HepG2 (cell line): Measurements from ENCODE around the gene ANKRD39. TPM values are rescaled to one million over a fixed set of nuclear protein-coding genes. Genes with fewer than 3 reads are reported as not detected.

Experiments used
- ATAC-seq: fragments of 200-7000 bp; cut with Tn5 transposase; 3 replicates; pipeline ENCODE4 v1.9.1; 2020; ENCODE audit warnings: mild to moderate bottlenecking, moderate library complexity
- BruUV-seq: library from RNA; stranded (reverse); fragments of 400-500 nt; replicated peaks from 2 replicates; lab custom pipeline; 2021; lab: Mats Ljungman, UMichigan
- CTCF ChIA-PET: fragments of 300-600 bp; formaldehyde crosslinking; extraction: SDS; loops from one replicate; lab custom pipeline; 2021; ENCODE audit warnings: low total read pairs, inconsistent platforms, low intra/inter-chr PET ratio; lab: Yijun Ruan, JAX
- POLR2A ChIA-PET: fragments of 350-600 bp; sonication (Branson Sonifier 250); formaldehyde crosslinking; loops from one replicate; lab custom pipeline; 2020; ENCODE audit warnings: antibody characterized with exemption, inconsistent platforms; lab: Yijun Ruan, JAX
- DNase-seq: peaks from one replicate; pipeline ENCODE4 v3.0.0-alpha.2; 2015; ENCODE audit warnings: low spot score
- FAIRE-seq: peaks from 3 replicates; lab custom pipeline; 2011; peaks lifted over from hg19 to GRCh38; lab: Jason Lieb, UNC
- H2AFZ ChIP-seq: one replicate; pipeline ENCODE4 v1.6.1; 2011; ENCODE audit warnings: low read length, inconsistent platforms
- H3K27ac ChIP-seq: fragments of 300-600 bp; 3 replicates; pipeline ENCODE4 v1.8.0; 2011; ENCODE audit warnings: mixed run types, mild to moderate bottlenecking, mixed read lengths, low read length, inconsistent platforms; ENCODE audit not compliant: insufficient read depth; ENCODE audit errors: extremely low read length
- H3K27me3 ChIP-seq, 2 experiments: fragments of 200-600 bp in 1 of 2; 2 replicates in 1 of 2; 3 replicates in 1 of 2; pipeline versions ENCODE4 v1.6.0 to v1.8.0; 2011; ENCODE audit warnings: low read length in 2 of 2, mild to moderate bottlenecking in 2 of 2, moderate library complexity in 2 of 2, inconsistent platforms in 1 of 2; ENCODE audit not compliant: insufficient read depth in 2 of 2, control insufficient read depth in 1 of 2
- H3K36me3 ChIP-seq, 2 experiments: fragments of 200-600 bp in 1 of 2; replicated peaks in 1 of 2; 2 replicates in 1 of 2; 3 replicates in 1 of 2; pipeline versions ENCODE4 v1.5.1 to v1.8.0; 2011; ENCODE audit warnings: low read length in 2 of 2, inconsistent platforms in 1 of 2; ENCODE audit not compliant: insufficient read depth in 2 of 2, control insufficient read depth in 1 of 2
- H3K4me1 ChIP-seq: 2 replicates; pipeline ENCODE4 v1.5.1; 2012; ENCODE audit warnings: low read length, inconsistent platforms; ENCODE audit not compliant: insufficient read depth
- H3K4me2 ChIP-seq: 2 replicates; pipeline ENCODE4 v1.6.0; 2011; ENCODE audit warnings: low read depth, low read length, inconsistent platforms
- H3K4me3 ChIP-seq, 3 experiments: fragments of 200-600 bp in 1 of 3; sonication (generic), shearing (Covaris generic) in 1 of 3; replicated peaks in 1 of 3; 2 replicates each; pipeline ENCODE4 v1.5.1; 2011 to 2016; ENCODE audit warnings: low read length in 3 of 3, inconsistent platforms in 2 of 3, low read depth in 2 of 3, mild to moderate bottlenecking in 2 of 3, control low read depth in 1 of 3, mixed read lengths in 1 of 3; ENCODE audit not compliant: insufficient read depth in 1 of 3
- H3K79me2 ChIP-seq: one replicate; pipeline ENCODE4 v1.6.1; 2011; ENCODE audit warnings: low read length, inconsistent platforms; ENCODE audit not compliant: insufficient read depth
- H3K9ac ChIP-seq: 2 replicates; pipeline ENCODE4 v1.6.0; 2011; ENCODE audit warnings: mild to moderate bottlenecking, low read depth, low read length, inconsistent platforms; ENCODE audit not compliant: insufficient read depth
- H3K9me3 ChIP-seq: 2 replicates; pipeline ENCODE4 v1.5.1; 2012; ENCODE audit warnings: mild to moderate bottlenecking, low read length
- H4K20me1 ChIP-seq: 2 replicates; pipeline ENCODE4 v1.6.0; 2011; ENCODE audit warnings: inconsistent platforms, mild to moderate bottlenecking, low read length, moderate library complexity; ENCODE audit not compliant: insufficient read depth
- ETV6 ChIP-seq: sonication (generic); formaldehyde crosslinking; conservative IDR thresholded peaks from 2 replicates; pipeline ENCODE4 v1.4.0; 2020; ENCODE audit warnings: missing genetic modification reagents
- FOXA3 ChIP-seq: IDR thresholded peaks from 2 replicates; pipeline ENCODE4 v1.6.1; 2016; ENCODE audit warnings: missing genetic modification reagents, missing compliant biosample characterization
- HDAC2 ChIP-seq: sonication (generic); formaldehyde crosslinking; IDR thresholded peaks from 2 replicates; pipeline ENCODE4 v1.4.0; 2020; ENCODE audit warnings: missing genetic modification reagents
- KLF15 ChIP-seq: sonication (generic); formaldehyde crosslinking; IDR thresholded peaks from 2 replicates; pipeline ENCODE4 v1.8.1; 2023; ENCODE audit warnings: borderline replicate concordance, mild to moderate bottlenecking, inconsistent platforms, missing genetic modification reagents, mixed read lengths
- RBFOX2 ChIP-seq: fragments of 200-400 bp; formaldehyde crosslinking; IDR thresholded peaks from 2 replicates; pipeline ENCODE4 v1.6.1; 2017; ENCODE audit warnings: low read depth, mild to moderate bottlenecking, low read length
- ZNF101 ChIP-seq: sonication (generic); formaldehyde crosslinking; IDR thresholded peaks from 2 replicates; pipeline ENCODE4 v1.4.0; 2020; ENCODE audit warnings: mild to moderate bottlenecking, low read depth, missing genetic modification reagents, borderline replicate concordance
- ZNF335 ChIP-seq: sonication (generic); formaldehyde crosslinking; IDR thresholded peaks from 2 replicates; pipeline ENCODE4 v1.4.0; 2020; ENCODE audit warnings: missing genetic modification reagents
- ZNF343 ChIP-seq: sonication (generic); formaldehyde crosslinking; IDR thresholded peaks from 2 replicates; pipeline ENCODE4 v1.4.0; 2020; ENCODE audit warnings: mild to moderate bottlenecking, missing genetic modification reagents
- ZNF543 ChIP-seq: sonication (generic); formaldehyde crosslinking; IDR thresholded peaks from 2 replicates; pipeline ENCODE4 v1.4.0; 2020; ENCODE audit warnings: mild to moderate bottlenecking, missing genetic modification reagents
- WGBS: methylation state at CpG from one replicate; pipeline ENCODE4 v1.1.6; 2017; ENCODE audit warnings: low lambda C conversion rate; 5-methylcytosine and 5-hydroxymethylcytosine counted together
- in situ Hi-C: cut with HindIII; loops from 2 replicates; pipeline ENCODE4 v1.10.0; 2017; ENCODE audit warnings: low pct_unique_long_range_greater_than_20kb; ENCODE audit not compliant: extremely low pct_ligation_motif_present
- intact Hi-C: fragments of 100-400 bp; cut with micrococcal nuclease; formaldehyde crosslinking; loops from one replicate; pipeline ENCODE4 v1.10.0; 2022; ENCODE audit not compliant: unreplicated experiment
- polyA plus RNA-seq, 8 experiments: library from polyadenylated mRNA; depleted of rRNA in 3 of 8; stranded (reverse) in 7 of 8; unstranded in 1 of 8; fragments of >200 nt; fragmentation: Illumina TruSeq in 4 of 8; extraction: Trizol in 4 of 8; gene quantifications; 2 replicates each; pipeline versions ENCODE4 v1.2.1 to v1.2.3, GENCODE V29; 2011 to 2016; ENCODE audit warnings: low read depth in 4 of 8, missing spikeins in 1 of 8, mixed read lengths in 1 of 8; ENCODE audit not compliant: insufficient read depth in 1 of 8
- total RNA-seq, 5 experiments: library from RNA; depleted of rRNA; stranded (reverse); fragments of >200 nt; fragmentation: Illumina TruSeq; extraction: Trizol; gene quantifications; 2 replicates each; pipeline ENCODE4 v1.2.3, GENCODE V29; 2016; ENCODE audit warnings: low read depth in 1 of 5
- TF ChIP-seq, protein P1 (sequence below): IDR thresholded peaks from 2 replicates; pipeline ENCODE4 v1.6.1; 2016
- TF ChIP-seq, protein P2 (sequence below): sonication (generic); formaldehyde crosslinking; conservative IDR thresholded peaks from 2 replicates; pipeline ENCODE4 v1.4.0; 2020; ENCODE audit warnings: missing genetic modification reagents
- TF ChIP-seq, protein P3 (sequence below): sonication (generic); formaldehyde crosslinking; IDR thresholded peaks from 2 replicates; pipeline ENCODE4 v1.5.1; 2020; ENCODE audit warnings: mild to moderate bottlenecking, missing genetic modification reagents, moderate library complexity

ANKRD39 gene
- total and polyA plus RNA-seq, 2 of the 13 experiments (the other 11 are each of a cell fraction or from before 2014, with no cell fraction given): 23.2 to 24.8 TPM

DNA sequence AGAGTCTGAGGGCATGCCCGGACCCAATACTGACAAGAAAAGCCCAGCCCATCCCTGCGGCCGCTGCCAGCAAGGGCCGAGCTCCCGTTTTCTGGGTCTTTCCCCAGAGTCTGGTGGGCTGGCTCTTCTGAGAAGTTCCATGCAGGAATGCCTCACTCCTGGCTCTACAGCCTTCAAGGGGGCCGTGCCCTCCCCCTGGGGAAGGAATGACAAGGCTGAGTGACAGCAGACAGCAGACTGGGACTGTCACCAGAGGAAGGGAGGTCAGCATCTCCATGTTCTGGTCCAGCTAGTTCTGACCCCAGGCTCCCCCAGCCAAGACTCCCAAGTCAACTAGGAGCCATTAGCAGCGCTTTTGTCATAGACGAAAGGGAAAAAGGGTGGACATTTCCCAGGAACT is 25.1 kb upstream of the ANKRD39 start (continued):
- TF ChIP-seq FOXA3 (CRISPR knock-in tag): no peak
- TF ChIP-seq ZNF343 (CRISPR knock-in tag): no peak
- TF ChIP-seq HDAC2 (CRISPR knock-in tag): no peak
- TF ChIP-seq ZNF101 (CRISPR knock-in tag): no peak
- TF ChIP-seq ETV6 (CRISPR knock-in tag): no peak
- TF ChIP-seq, protein P1, sequence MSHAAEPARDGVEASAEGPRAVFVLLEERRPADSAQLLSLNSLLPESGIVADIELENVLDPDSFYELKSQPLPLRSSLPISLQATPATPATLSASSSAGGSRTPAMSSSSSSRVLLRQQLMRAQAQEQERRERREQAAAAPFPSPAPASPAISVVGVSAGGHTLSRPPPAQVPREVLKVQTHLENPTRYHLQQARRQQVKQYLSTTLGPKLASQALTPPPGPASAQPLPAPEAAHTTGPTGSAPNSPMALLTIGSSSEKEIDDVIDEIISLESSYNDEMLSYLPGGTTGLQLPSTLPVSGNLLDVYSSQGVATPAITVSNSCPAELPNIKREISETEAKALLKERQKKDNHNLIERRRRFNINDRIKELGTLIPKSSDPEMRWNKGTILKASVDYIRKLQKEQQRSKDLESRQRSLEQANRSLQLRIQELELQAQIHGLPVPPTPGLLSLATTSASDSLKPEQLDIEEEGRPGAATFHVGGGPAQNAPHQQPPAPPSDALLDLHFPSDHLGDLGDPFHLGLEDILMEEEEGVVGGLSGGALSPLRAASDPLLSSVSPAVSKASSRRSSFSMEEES: no peak
- TF ChIP-seq, protein P2, sequence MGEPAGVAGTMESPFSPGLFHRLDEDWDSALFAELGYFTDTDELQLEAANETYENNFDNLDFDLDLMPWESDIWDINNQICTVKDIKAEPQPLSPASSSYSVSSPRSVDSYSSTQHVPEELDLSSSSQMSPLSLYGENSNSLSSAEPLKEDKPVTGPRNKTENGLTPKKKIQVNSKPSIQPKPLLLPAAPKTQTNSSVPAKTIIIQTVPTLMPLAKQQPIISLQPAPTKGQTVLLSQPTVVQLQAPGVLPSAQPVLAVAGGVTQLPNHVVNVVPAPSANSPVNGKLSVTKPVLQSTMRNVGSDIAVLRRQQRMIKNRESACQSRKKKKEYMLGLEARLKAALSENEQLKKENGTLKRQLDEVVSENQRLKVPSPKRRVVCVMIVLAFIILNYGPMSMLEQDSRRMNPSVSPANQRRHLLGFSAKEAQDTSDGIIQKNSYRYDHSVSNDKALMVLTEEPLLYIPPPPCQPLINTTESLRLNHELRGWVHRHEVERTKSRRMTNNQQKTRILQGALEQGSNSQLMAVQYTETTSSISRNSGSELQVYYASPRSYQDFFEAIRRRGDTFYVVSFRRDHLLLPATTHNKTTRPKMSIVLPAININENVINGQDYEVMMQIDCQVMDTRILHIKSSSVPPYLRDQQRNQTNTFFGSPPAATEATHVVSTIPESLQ (CRISPR knock-in tag): no peak

GRCh38 chr2:96882230-96882629 is 24.4 kb upstream of the ANKRD39 start:
- CTCF ChIA-PET: no interaction called here
- intact Hi-C loops: no loop called here
- ATAC-seq: no peak
- H3K4me2 ChIP-seq: no peak overlapping the region
- no peak overlapping the region for H2AFZ ChIP-seq
- H4K20me1 ChIP-seq: no peaks in the 10 kb centered on the region; the same call in 1 of the 2 replicates
- peaks cover 40 to 93% of the 10 kb centered on the region in 2 experiments for H3K27me3 ChIP-seq
- H3K9ac ChIP-seq: no peak overlapping the region
- no peak for DNase-seq
- H3K4me3 ChIP-seq: no peak overlapping the region
- WGBS: 0% methylated on average over 5 of the region's 12 CpGs
- TF ChIP-seq KLF15 (CRISPR knock-in tag) (no peak), ZNF543 (no peak), ZNF335 (CRISPR knock-in tag) (no peak), RBFOX2 (no peak)
- TF ChIP-seq, protein P3, sequence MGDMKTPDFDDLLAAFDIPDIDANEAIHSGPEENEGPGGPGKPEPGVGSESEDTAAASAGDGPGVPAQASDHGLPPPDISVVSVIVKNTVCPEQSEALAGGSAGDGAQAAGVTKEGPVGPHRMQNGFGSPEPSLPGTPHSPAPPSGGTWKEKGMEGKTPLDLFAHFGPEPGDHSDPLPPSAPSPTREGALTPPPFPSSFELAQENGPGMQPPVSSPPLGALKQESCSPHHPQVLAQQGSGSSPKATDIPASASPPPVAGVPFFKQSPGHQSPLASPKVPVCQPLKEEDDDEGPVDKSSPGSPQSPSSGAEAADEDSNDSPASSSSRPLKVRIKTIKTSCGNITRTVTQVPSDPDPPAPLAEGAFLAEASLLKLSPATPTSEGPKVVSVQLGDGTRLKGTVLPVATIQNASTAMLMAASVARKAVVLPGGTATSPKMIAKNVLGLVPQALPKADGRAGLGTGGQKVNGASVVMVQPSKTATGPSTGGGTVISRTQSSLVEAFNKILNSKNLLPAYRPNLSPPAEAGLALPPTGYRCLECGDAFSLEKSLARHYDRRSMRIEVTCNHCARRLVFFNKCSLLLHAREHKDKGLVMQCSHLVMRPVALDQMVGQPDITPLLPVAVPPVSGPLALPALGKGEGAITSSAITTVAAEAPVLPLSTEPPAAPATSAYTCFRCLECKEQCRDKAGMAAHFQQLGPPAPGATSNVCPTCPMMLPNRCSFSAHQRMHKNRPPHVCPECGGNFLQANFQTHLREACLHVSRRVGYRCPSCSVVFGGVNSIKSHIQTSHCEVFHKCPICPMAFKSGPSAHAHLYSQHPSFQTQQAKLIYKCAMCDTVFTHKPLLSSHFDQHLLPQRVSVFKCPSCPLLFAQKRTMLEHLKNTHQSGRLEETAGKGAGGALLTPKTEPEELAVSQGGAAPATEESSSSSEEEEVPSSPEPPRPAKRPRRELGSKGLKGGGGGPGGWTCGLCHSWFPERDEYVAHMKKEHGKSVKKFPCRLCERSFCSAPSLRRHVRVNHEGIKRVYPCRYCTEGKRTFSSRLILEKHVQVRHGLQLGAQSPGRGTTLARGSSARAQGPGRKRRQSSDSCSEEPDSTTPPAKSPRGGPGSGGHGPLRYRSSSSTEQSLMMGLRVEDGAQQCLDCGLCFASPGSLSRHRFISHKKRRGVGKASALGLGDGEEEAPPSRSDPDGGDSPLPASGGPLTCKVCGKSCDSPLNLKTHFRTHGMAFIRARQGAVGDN (CRISPR knock-in tag): peak; percentile 24; the same call in 1 of the 2 replicates
- no peak overlapping the region for H3K27ac ChIP-seq
- no peaks in the 10 kb centered on the region for H3K79me2 ChIP-seq
- no peak for FAIRE-seq
- H3K36me3 ChIP-seq: no peaks in the 10 kb centered on the region
- no peaks in the 10 kb centered on the region for H3K9me3 ChIP-seq
- POLR2A ChIA-PET: interaction anchor here (1.5 kb wide), 1 partner anchor 20 kb away, joined by 4 read pairs; no protein-coding TSS in a partner anchor
- no peaks in the 10 kb centered on the region for H3K4me1 ChIP-seq
- in situ Hi-C loops: no loop called here
- no TSS peak for BruUV-seq
